Activated T-helper 2 cell treated with anti-CD3 and anti-CD28 coated beads, Interferon-gamma antibody, Interleukin-2, Interleukin-4, amounts not matched to agents 10 μg/mL and 5 μg/mL and 100 μg/mL, durations not matched to agents 14 hours and 24 hours and 36 hours (primary cell): ENCODE results near the gene PDE11A. TPM values are rescaled to one million over a fixed set of nuclear protein-coding genes. Genes with fewer than 3 reads are reported as not detected.
"Not testable (repeated sequence)": the region's sequence is repeated elsewhere in the genome, so short reads cannot be mapped to it uniquely, and the experiment has no call there.

ENCODE experiments used
- DNase-seq: peaks from one replicate; pipeline ENCODE4 v3.0.0; 2021; ENCODE audit warnings: low spot score
- H3K27ac Mint-ChIP-seq: one replicate; pipeline ENCODE4 v1.8.0; 2021; ENCODE audit warnings: mixed read lengths
- H3K27me3 Mint-ChIP-seq: one replicate; pipeline ENCODE4 v1.8.0; 2021; ENCODE audit warnings: low read depth, mixed read lengths
- H3K36me3 Mint-ChIP-seq: one replicate; pipeline ENCODE4 v1.8.0; 2021; ENCODE audit warnings: low read depth, mixed read lengths
- H3K4me1 Mint-ChIP-seq: one replicate; pipeline ENCODE4 v1.8.0; 2021; ENCODE audit warnings: low read depth, mixed read lengths
- H3K4me3 Mint-ChIP-seq: one replicate; pipeline ENCODE4 v1.8.0; 2021; ENCODE audit warnings: low read depth, mild to moderate bottlenecking, moderate library complexity, mixed read lengths
- H3K9me3 Mint-ChIP-seq: one replicate; pipeline ENCODE4 v1.8.0; 2021; ENCODE audit warnings: mixed read lengths
- intact Hi-C: fragments of 100-400 bp; cut with micrococcal nuclease; formaldehyde crosslinking; loops from one replicate; pipeline ENCODE4 v1.15.1; 2023
- total RNA-seq: library from RNA; stranded (reverse); gene quantifications from 2 replicates; pipeline ENCODE4 v1.2.3, GENCODE V29; 2022

Gene PDE11A
- total RNA-seq, 1 donor from 2014 or later = not detected

- no peak for DNase-seq
- intact Hi-C loops = no loop called here
- Mint-ChIP-seq H3K9me3 (no peaks in the 10 kb centered on the region), H3K27me3 (peaks cover 28% of the 10 kb centered on the region), H3K27ac (no peak overlapping the region), H3K4me3 (no peak overlapping the region), H3K36me3 (no peaks in the 10 kb centered on the region), H3K4me1 (no peaks in the 10 kb centered on the region)
Observed at GRCh38 chr2:177797808-177798207, 274.8 kb downstream of the PDE11A start.

GRCh38 chr2:177796654-177797415 lies 275.7 kb downstream of the PDE11A start:
- no peak for DNase-seq
- Mint-ChIP-seq H3K36me3 (no peaks in the 10 kb centered on the region), H3K4me1 (no peaks in the 10 kb centered on the region), H3K27ac (no peak overlapping the region), H3K9me3 (no peaks in the 10 kb centered on the region), H3K27me3 (peaks cover 27% of the 10 kb centered on the region), H3K4me3 (no peak overlapping the region)
- intact Hi-C loops = no loop called here

- H3K27me3 Mint-ChIP-seq = peaks cover 23% of the 10 kb centered on the region
- no peaks in the 10 kb centered on the region for H3K4me1 Mint-ChIP-seq
- no peaks in the 10 kb centered on the region for H3K36me3 Mint-ChIP-seq
- no peak overlapping the region for H3K4me3 Mint-ChIP-seq
- H3K27ac Mint-ChIP-seq = no peak overlapping the region
- DNase-seq = no peak
- H3K9me3 Mint-ChIP-seq = no peaks in the 10 kb centered on the region
- intact Hi-C loops = no loop called here
Observed at GRCh38 chr2:177796011-177796410, 276.6 kb downstream of the PDE11A start.

- H3K36me3 Mint-ChIP-seq, H3K27me3 Mint-ChIP-seq, H3K27ac Mint-ChIP-seq, H3K4me3 Mint-ChIP-seq, DNase-seq, intact Hi-C loops, H3K9me3 Mint-ChIP-seq: not testable (repeated sequence)
- peaks cover 27% of the 10 kb centered on the region for H3K4me1 Mint-ChIP-seq
Observed at GRCh38 chr2:177785143-177785542, 287.4 kb downstream of the PDE11A start.

- no peaks in the 10 kb centered on the region for H3K36me3 Mint-ChIP-seq
- peaks cover 4% of the 10 kb centered on the region for H3K9me3 Mint-ChIP-seq
- intact Hi-C loops = no loop called here
- H3K4me3 Mint-ChIP-seq = peak overlapping the region; percentile 5
- no peak for DNase-seq
- H3K27me3 Mint-ChIP-seq = peaks cover 9% of the 10 kb centered on the region
- H3K4me1 Mint-ChIP-seq = peaks cover 27% of the 10 kb centered on the region
- peak overlapping the region; percentile 52 for H3K27ac Mint-ChIP-seq
Observed at GRCh38 chr2:177784745-177785067, 287.9 kb downstream of the PDE11A start.

- Mint-ChIP-seq H3K27me3 (peaks cover 9% of the 10 kb centered on the region), H3K27ac (peak overlapping the region; percentile 52), H3K4me1 (peaks cover 27% of the 10 kb centered on the region), H3K36me3 (no peaks in the 10 kb centered on the region), H3K4me3 (peak overlapping the region; percentile 5), H3K9me3 (peaks cover 4% of the 10 kb centered on the region)
- intact Hi-C loops = no loop called here
- DNase-seq = no peak
Observed at GRCh38 chr2:177783835-177784744, 288.5 kb downstream of the PDE11A start.

- Mint-ChIP-seq H3K4me1 (peaks cover 27% of the 10 kb centered on the region), H3K27ac (no peak overlapping the region), H3K9me3 (peaks cover 4% of the 10 kb centered on the region), H3K27me3 (peaks cover 7% of the 10 kb centered on the region), H3K4me3 (no peak overlapping the region), H3K36me3 (no peaks in the 10 kb centered on the region)
- no peak for DNase-seq
- intact Hi-C loops = no loop called here
Observed at GRCh38 chr2:177783091-177783490, 289.5 kb downstream of the PDE11A start.

GRCh38 chr2:177782613-177783012 lies 290.0 kb downstream of the PDE11A start:
- Mint-ChIP-seq H3K4me3 (no peak overlapping the region), H3K4me1 (peaks cover 27% of the 10 kb centered on the region), H3K27ac (no peak overlapping the region), H3K36me3 (no peaks in the 10 kb centered on the region), H3K27me3 (peaks cover 7% of the 10 kb centered on the region), H3K9me3 (peaks cover 4% of the 10 kb centered on the region)
- intact Hi-C loops = no loop called here
- DNase-seq = no peak

GRCh38 chr2:177778472-177778871 lies 294.1 kb downstream of the PDE11A start:
- Mint-ChIP-seq H3K4me1 (peaks cover 10% of the 10 kb centered on the region), H3K36me3 (no peaks in the 10 kb centered on the region), H3K9me3 (no peaks in the 10 kb centered on the region), H3K4me3 (no peak overlapping the region), H3K27me3 (peaks cover 6% of the 10 kb centered on the region), H3K27ac (no peak overlapping the region)
- DNase-seq = no peak
- intact Hi-C loops = no loop called here

- H3K4me3 Mint-ChIP-seq = no peak overlapping the region
- H3K27ac Mint-ChIP-seq = no peak overlapping the region
- no peaks in the 10 kb centered on the region for H3K36me3 Mint-ChIP-seq
- DNase-seq = no peak
- intact Hi-C loops = no loop called here
- H3K27me3 Mint-ChIP-seq = peaks cover 3% of the 10 kb centered on the region
- H3K9me3 Mint-ChIP-seq = no peaks in the 10 kb centered on the region
- no peaks in the 10 kb centered on the region for H3K4me1 Mint-ChIP-seq
Observed at GRCh38 chr2:177772529-177772928, 300.0 kb downstream of the PDE11A start.

GRCh38 chr2:177771191-177771590 lies 301.4 kb downstream of the PDE11A start:
- Mint-ChIP-seq H3K9me3 (no peaks in the 10 kb centered on the region), H3K4me3 (no peak overlapping the region), H3K27ac (no peak overlapping the region), H3K36me3 (no peaks in the 10 kb centered on the region), H3K27me3 (peaks cover 3% of the 10 kb centered on the region), H3K4me1 (no peaks in the 10 kb centered on the region)
- no peak for DNase-seq
- intact Hi-C loops = no loop called here

GRCh38 chr2:177767768-177768167 lies 304.8 kb downstream of the PDE11A start:
- no peaks in the 10 kb centered on the region for H3K9me3 Mint-ChIP-seq
- no peak overlapping the region for H3K4me3 Mint-ChIP-seq
- DNase-seq = no peak
- H3K36me3 Mint-ChIP-seq = no peaks in the 10 kb centered on the region
- H3K27ac Mint-ChIP-seq = no peak overlapping the region
- H3K27me3 Mint-ChIP-seq = peaks cover 2% of the 10 kb centered on the region
- intact Hi-C loops = loop anchor here (5.0 kb wide), 1 partner anchor 605 kb away; no protein-coding TSS in a partner anchor
- peaks cover 3% of the 10 kb centered on the region for H3K4me1 Mint-ChIP-seq

GRCh38 chr2:177765698-177766097 lies 306.9 kb downstream of the PDE11A start:
- intact Hi-C loops = loop anchor here (5.0 kb wide), 1 partner anchor 603 kb away; no protein-coding TSS in a partner anchor
- Mint-ChIP-seq H3K27ac (no peak overlapping the region), H3K4me3 (no peak overlapping the region), H3K27me3 (peaks cover 16% of the 10 kb centered on the region), H3K4me1 (peaks cover 3% of the 10 kb centered on the region), H3K9me3 (no peaks in the 10 kb centered on the region), H3K36me3 (no peaks in the 10 kb centered on the region)
- DNase-seq = no peak
